Stimulated activated CD8-positive, alpha-beta memory T cell treated with anti-CD3 and anti-CD28 coated beads, Interleukin-4, amount 100 ng/mL, for 4 hours (primary cell): ENCODE data around the gene CASP10.

Experiments used
- DNase-seq, 2 donors: peaks; one replicate each; pipeline ENCODE4 v3.0.0-alpha.2; 2020; ENCODE audit warnings: low read depth in 2 of 2, low spot score in 1 of 2

Gene CASP10

GRCh38 chr2:201257381-201257955 lies 74.5 kb downstream of the CASP10 start:
- no peak for DNase-seq

- DNase-seq = peak; percentile 66 to 72
Observed at GRCh38 chr2:201257956-201258665, 75.2 kb downstream of the CASP10 start.

- no peak for DNase-seq
Observed at GRCh38 chr2:201258666-201259615, 76.0 kb downstream of the CASP10 start.

GRCh38 chr2:201260302-201260800 lies 77.4 kb downstream of the CASP10 start, which contains the start of gene CASP8:
TSS of gene CASP8 (plus strand) at chr2:201260536. CDS start at chr2:201266487, 5,951 bp downstream.
- peak in 1 of 2 donors; percentile 32 for DNase-seq

- no peak for DNase-seq
Observed at GRCh38 chr2:201261471-201261870, 78.5 kb downstream of the CASP10 start.

DNA sequence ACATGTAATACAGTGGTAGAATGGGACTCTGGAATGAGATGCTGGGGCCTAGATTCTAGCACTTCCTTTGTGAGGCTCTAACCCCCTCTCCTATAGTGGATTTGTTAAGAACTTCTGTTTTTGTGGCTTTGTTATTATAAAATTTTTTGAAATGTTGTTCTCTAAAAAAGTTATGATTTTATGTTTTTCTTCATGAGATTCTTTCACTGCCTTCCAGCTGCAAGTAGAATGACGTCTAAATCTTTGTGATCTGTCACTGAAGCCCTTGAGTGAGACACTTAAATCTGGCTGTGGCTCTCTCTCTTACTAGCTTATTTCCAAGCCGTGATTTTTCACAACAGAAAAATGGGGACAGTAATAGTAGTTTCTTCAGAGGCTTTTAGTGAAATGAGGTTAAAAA lies 79.0 kb downstream of the CASP10 start:
- DNase-seq = no peak

DNA sequence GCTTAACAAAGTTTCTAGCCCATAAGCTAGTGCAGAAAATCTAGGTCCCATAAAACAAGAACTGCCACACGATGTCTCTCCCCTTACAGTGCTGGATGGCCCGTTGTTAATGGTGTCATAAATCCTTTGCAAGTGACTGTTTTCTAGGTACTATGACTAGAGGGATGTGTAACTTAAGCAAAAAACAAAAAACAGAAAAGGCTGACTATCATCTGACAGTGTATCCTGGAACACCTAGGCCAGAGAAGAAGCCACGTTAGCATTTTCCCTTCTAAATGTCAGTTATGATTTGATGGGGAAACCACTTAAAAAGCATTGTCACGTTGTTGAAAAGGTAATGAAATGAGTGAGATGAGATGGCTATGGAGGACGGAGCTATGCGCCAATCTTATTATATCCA lies 79.8 kb downstream of the CASP10 start:
- DNase-seq = no peak

DNA sequence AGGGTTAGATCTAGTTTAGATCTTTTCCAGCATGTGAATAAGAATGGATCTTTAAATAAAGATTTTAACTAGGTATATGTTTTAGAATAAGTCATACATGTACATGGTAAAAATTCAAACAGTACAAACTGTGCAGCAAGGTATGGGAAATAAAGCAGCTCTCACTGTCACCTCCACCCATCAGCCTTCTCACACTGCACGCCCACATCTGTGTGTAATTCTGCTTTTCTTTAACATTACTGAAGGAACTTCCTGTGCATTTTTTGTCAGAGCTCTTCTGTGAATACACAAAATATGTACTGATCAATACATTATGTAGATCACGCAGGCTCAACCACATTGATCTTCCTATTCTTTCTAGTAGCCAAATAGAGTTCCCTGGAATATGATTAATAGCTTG lies 80.8 kb downstream of the CASP10 start:
- DNase-seq = no peak

DNA sequence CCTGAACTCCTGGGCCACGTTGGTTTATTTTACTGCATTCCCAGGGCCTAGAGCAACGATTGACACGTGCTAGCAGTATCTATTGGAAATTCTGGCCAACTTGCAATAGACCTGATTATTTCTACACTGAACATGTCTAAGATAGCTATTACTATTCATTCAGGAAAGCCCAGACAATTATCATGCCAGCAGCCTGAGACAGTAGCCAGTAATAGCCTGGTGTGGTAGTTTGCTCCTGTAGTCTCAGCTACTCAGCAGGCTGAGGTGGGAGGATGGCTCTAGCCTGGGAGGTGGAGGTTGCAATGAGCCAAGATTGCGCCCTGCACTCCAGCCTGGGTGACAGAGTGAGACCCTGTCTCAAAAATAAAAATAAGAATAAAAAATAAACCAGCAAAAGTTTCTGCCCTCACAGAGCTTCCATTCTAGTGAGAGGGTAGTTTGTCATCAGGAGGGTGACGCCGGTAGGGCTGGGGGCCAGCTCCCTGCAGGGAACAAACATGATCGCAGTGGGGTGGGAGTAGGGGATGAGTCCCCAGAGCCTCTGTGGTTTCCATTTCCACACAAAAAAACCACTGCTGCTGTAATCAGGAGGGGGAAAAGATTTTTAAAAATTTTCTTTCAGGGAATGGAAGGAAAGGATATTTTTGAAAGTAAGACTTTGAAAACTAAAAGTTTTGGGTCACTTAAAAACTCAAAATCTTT lies 81.7 kb downstream of the CASP10 start:
- DNase-seq = no peak

DNA sequence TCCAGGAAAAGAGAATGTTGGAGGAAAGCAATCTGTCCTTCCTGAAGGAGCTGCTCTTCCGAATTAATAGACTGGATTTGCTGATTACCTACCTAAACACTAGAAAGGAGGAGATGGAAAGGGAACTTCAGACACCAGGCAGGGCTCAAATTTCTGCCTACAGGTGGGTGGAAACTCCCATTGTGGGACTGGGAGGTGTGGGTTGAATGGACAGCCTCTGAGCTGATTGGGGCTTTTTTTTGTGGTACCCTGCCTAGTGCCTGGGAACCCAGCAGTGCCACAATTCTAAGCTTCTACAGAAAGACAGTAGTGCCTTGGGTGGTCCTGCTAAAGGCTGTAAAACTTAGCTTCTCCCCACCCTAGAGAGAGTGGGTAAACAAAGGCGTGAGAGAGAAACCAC lies 83.7 kb downstream of the CASP10 start:
- no peak for DNase-seq

DNA sequence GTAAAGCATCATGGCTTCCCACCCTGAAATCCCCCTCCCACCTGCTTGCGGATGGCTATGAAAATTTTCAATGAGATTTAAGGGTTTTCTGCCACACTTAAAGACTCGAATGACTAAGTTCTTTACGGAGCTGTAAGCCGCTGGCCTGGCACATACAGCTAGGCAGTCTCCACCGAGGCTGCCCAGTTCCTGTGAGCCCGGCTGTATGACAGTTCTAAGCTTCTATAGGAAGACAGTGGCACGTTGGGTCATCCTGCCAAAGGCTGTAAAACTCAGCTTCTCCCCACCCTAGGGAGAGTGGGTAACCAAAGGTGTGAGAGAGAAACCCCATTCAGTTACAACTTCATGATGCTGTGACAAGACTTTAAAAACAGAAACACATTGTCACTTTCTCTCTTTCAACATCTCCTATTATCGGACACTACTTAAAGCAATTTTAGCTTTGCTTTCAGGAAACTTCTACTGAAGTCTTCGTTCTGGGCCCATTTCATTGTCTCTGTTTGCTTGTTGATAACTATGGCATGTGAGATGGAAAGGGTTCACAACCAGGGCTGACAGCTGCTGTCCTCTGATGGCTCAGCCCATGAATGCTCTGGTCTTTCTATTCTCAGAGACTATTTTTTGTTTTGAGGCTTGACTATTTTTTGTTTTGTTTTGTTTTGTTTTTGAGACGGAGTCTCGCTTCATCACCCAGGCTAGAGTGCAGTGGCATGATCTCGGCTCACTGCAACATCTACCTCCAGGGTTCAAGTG lies 84.5 kb downstream of the CASP10 start:
- DNase-seq = no peak

DNA sequence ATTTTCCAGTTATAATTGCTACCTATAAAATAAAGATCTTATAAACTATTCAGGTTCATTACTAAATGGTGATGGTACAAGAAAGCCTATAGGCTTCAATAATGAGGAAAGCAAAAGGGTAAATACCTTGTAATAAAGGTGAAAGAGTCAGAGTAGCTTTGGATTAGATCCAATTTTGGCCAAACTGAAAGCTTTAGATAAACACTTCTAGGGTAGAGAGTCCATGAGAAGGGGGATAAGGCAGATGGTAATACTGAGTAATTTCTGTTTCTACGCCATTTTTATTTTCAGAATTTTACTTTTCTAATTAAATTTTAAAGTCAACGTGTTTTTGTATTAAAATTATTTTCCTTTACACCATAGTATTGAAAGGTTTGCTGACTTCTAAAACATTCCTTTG lies 86.8 kb downstream of the CASP10 start:
- no peak for DNase-seq

GRCh38 chr2:201270293-201271001 lies 87.5 kb downstream of the CASP10 start:
- DNase-seq = no peak

DNA sequence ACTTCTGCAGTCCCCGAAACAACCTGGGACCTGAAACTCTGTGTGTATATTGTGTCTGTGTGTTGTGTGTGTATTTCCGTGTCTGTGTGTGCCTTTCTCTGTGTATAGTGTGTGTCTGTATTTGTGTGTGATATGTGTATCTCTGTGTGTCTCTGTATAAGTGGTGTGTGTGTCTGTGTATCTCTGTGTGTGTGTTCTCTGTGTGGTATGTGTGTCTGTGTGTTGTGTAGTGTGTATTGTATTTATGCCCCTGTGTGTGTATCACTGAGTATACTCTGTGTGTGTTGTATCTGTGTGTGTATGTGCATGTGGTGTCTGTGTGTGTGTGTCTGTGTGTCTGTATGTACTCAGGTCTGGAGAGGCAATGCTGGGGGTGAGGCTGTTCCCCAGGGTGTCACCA lies 89.0 kb downstream of the CASP10 start:
- DNase-seq = no peak

GRCh38 chr2:201273330-201273983 lies 90.5 kb downstream of the CASP10 start:
- no peak for DNase-seq

- no peak for DNase-seq
Observed at GRCh38 chr2:201275069-201275468, 92.1 kb downstream of the CASP10 start.

DNA sequence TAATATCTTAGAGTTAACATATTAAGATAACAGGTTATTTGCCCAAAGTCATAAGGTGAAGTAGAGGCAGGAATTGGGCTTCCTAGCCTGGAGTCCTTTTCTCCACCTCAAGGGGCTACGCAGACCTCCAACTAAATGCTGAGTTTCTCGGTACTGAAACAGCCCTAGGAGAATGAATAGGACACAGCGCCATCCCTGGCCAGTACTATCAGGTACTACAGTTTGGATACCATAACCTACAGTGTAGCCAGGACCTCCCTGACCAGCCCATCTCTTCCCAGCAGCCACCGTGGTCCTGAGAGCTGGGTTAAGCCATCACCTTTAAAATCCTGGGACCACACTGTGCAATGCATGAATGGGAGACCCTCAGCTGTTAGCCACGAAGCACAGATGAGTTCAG lies 93.0 kb downstream of the CASP10 start:
- DNase-seq = no peak

GRCh38 chr2:201276511-201276910 lies 93.6 kb downstream of the CASP10 start:
- no peak for DNase-seq
